ENCODE measurements around the gene CCL21.
A peak's percentile ranks its signal among the peaks of the same experiment; 100 is the strongest.
"Not testable (repeated sequence)": the region's sequence is repeated elsewhere in the genome, so short reads cannot be mapped to it uniquely, and the experiment has no call there.

CCL21 gene, protein sequence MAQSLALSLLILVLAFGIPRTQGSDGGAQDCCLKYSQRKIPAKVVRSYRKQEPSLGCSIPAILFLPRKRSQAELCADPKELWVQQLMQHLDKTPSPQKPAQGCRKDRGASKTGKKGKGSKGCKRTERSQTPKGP

DNA sequence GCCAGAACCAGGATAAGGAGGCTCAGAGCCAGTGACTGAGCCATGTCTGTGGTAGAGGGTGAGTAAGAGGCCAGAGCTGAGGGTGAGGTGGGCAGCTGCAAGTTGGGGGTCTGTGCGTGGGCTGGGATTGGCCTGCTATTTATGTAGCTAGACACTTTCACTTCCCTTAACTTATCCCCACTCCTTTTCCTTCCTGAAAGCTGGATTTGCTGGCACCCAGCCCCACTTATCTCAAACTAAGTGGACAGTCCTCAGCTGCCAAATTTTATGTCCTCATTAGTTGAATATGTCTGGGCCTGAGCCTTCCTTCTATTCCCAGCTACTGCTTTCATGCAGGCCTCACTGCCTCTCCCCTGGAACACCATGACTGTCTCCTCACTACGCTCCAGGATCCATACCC, at the start of gene CCL21:
Gene CCL21, minus strand, starts transcription at position 114 of the 400 bp plus-strand sequence. Its CDS starts 70 bp downstream, at position 44.
- no peak for DNase-seq (ENCODE audit: low read depth)
- TF ChIP-seq, protein P1, sequence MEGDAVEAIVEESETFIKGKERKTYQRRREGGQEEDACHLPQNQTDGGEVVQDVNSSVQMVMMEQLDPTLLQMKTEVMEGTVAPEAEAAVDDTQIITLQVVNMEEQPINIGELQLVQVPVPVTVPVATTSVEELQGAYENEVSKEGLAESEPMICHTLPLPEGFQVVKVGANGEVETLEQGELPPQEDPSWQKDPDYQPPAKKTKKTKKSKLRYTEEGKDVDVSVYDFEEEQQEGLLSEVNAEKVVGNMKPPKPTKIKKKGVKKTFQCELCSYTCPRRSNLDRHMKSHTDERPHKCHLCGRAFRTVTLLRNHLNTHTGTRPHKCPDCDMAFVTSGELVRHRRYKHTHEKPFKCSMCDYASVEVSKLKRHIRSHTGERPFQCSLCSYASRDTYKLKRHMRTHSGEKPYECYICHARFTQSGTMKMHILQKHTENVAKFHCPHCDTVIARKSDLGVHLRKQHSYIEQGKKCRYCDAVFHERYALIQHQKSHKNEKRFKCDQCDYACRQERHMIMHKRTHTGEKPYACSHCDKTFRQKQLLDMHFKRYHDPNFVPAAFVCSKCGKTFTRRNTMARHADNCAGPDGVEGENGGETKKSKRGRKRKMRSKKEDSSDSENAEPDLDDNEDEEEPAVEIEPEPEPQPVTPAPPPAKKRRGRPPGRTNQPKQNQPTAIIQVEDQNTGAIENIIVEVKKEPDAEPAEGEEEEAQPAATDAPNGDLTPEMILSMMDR (conservative IDR thresholded peaks at IDR 0.05; ENCODE audit: low read depth, low read length): no peak

DNA sequence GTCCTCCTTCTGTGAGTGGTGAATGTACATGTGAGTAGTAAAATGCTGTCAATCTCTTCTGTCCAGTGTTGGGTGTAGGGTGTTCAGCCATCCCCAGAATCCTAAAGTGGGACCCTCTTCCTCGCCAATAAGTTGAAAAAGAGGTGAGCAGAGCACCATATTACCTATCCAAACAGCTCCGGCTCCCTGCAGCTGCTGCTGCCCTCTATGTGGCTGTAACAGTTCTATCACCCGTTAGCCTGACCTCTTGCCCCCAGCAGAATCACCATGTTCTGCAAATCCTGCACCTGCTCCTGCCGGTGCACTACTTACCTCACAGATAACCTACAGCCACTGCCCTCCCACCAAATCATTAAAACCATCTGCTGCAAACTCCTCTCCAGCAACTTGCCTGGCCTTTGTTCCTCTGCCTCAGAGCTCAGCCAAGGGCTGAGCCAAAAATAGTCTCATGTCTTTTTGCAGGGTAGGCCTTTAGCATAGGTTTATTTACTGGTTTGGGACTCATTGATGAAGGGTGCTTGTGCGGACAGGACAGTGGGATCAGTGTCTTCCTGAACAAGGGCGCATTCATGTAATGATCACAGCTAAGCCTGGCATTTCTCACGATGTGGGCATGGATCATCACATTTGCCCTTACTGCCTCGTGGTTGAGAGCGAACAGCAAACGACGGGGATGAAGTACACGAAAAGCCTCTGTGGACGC, 49.6 kb upstream of the CCL21 start:
- TF ChIP-seq, protein P1 (conservative IDR thresholded peaks at IDR 0.05; ENCODE audit: low read depth, low read length): no peak
- no peak for DNase-seq (ENCODE audit: low read depth)
- no peak overlapping the region for H3K4me3 ChIP-seq (ENCODE audit: low read length)

More for the DNA sequence above, at the start of gene CCL21:
- H3K4me3 ChIP-seq (ENCODE audit: low read length): no peak within 1 kb of the TSS

DNA sequence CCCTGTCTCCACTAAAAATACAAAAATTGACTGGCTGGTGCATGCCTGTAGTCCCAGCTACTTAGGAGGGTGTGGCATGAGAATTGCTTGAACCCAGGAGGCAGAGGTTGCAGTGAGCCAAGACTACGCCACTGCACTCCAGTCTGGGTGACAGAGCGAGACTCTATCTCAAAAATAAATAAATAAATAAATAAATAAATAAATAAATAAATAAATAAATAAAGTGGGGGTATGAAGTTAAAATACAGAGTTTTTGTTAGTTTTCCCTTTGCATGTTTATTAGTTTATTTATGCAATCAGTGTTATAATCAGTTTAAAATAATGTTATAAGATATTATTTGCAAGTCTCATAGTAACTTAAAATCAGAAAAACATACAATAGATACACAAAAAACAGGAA, 40.4 kb upstream of the CCL21 start:
- not testable (repeated sequence) for DNase-seq (ENCODE audit: low read depth); H3K4me3 ChIP-seq (ENCODE audit: low read length)

DNA sequence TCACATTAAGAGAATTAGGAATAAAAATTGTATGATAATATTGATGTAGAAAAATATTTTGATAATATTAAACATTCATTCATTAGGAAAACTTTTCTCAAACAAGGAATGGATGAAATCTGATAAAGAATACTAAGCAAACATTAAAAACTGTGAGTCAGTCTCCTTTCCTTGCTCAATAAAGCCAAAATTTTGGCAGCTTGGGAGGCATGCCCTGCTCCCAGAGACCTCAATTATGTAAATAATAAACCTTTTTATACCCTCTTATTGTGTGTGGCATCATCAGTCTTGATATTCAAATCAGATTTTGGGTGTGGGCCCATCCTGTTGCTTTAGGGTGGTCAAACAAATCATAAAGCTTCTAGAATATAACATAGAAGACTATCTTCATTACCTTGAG, 36.6 kb upstream of the CCL21 start:
- no peak overlapping the region for H3K4me3 ChIP-seq (ENCODE audit: low read length)
- DNase-seq (ENCODE audit: low read depth): no peak
- TF ChIP-seq, protein P1 (conservative IDR thresholded peaks at IDR 0.05; ENCODE audit: low read depth, low read length): no peak

DNA sequence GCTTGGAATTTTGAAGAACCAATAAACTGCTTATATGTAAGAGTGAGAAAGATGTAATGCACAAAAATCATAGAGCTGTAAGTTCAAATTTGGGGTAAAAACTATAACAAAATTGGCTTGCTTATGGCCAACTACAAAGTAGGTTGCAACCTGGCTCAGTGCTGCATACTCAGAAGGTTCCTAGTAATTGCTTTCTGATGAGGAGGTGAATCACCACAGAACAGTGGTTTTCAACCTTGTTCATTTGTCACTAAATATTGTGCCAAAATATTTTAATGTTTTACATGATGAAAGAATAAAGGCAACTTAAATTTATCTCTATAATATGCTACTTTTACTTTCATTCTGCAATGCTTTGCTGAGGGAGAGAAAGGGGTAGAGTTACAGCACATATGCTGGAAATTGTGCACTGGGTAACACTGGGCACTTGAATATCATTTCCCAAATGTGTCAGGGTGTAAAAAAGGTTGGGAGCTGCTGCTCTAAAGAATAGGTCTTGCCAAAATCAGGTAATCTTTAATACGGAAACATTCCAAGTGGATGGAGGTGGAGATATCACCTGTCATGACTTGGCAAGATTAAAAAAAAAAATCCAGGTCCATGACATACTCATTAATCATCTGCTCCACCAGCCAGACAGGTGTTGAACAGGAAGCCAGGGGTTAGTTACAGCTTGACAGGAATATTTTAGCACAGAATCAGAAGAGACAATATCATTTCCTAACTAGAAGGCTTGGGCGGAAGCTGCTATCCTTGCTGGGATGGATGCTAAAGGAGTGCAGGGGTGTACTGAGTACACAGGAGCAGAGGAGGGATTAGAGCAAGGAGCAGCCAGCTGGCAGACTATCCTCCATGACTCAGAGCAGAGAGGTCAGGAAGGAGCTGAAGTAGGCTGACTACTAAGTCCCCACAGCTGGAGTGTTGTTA, 34.6 kb upstream of the CCL21 start:
- peak; percentile 15 for DNase-seq (ENCODE audit: low read depth)
- TF ChIP-seq, protein P1 (conservative IDR thresholded peaks at IDR 0.05; ENCODE audit: low read depth, low read length): no peak
- no peak overlapping the region for H3K4me3 ChIP-seq (ENCODE audit: low read length)

DNA sequence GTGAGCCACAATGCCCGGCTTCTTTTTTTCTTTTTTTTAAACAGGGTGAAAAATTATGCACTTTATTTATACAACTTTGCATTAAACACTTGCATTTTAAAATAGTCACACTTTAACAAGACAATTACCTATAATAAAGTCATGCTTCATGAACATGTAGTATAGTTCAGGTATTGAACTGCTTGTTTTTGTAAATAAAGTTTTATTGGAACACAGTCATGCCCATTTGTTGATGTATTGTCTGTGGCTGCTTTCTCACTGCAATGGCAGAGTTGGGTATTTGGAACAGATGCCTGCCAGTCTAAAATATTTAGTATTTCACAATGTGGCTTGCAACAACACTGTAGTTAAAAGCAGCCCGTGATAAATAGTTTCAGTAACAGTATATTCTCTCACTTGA, 32.8 kb upstream of the CCL21 start:
- TF ChIP-seq, protein P1 (conservative IDR thresholded peaks at IDR 0.05; ENCODE audit: low read depth, low read length): no peak
- DNase-seq (ENCODE audit: low read depth): no peak
- no peak overlapping the region for H3K4me3 ChIP-seq (ENCODE audit: low read length)

DNA sequence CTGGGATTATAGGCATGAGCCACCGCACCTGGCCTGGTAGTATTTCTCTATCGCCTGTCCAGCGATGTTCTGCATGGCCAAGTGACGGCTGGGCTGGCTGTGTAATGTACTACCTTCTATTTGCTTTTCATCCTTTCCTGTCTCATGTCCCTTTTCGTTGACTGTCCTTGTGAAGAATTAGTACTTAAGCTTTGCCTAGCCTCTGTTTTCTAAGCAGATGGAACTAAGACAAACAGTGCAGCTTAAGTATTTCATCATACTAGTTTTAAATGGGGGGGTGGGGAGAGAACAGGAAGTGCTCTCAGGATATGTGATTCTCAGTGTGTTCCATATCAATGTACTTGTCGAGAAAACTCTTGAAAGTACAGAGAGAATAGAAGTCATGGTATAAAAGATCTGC, 31.7 kb upstream of the CCL21 start:
- TF ChIP-seq, protein P1 (conservative IDR thresholded peaks at IDR 0.05; ENCODE audit: low read depth, low read length): no peak
- no peak for DNase-seq (ENCODE audit: low read depth)
- no peak overlapping the region for H3K4me3 ChIP-seq (ENCODE audit: low read length)

DNA sequence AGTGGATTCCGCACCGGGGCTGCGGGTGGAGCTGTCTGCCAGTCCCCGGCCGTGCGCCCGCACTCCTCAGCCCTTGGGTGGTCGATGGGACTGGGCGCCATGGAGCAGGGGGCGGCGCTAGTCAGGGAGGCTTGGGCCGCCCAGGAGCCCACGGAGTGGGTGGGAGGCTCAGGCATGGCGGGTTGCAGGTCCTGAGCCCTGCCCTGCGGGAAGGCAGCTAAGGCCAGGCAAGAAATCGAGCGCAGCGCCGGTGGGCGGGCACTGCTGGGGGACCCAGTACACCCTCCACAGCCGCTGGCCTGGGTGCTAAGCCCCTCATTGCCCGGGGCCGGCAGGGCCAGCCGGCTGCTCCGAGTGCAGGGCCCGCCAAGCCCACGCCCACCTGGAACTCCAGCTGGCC, 30.2 kb upstream of the CCL21 start:
- not testable (repeated sequence) for DNase-seq (ENCODE audit: low read depth); H3K4me3 ChIP-seq (ENCODE audit: low read length)
